H1 (cell line): Measurements from ENCODE around the gene CD151. TPM values are rescaled to one million over a fixed set of nuclear protein-coding genes. Genes with fewer than 3 reads are reported as not detected.
A peak's percentile ranks its signal among the peaks of the same experiment; 100 is the strongest.

Experiments
- CTCF ChIA-PET: fragments of 300-600 bp; sonication (Branson Sonifier 250); formaldehyde crosslinking; loops from one replicate; lab custom pipeline; 2021; ENCODE audit not compliant: partially characterized antibody; lab: Charles Lee
- POLR2A ChIA-PET: fragments of 300-600 bp; sonication (Branson Sonifier 250); formaldehyde crosslinking; loops from one replicate; lab custom pipeline; 2021; ENCODE audit warnings: inconsistent platforms; ENCODE audit not compliant: partially characterized antibody; lab: Charles Lee
- DNase-seq, 2 experiments: peaks; one replicate each; pipeline versions ENCODE4 v3.0.0 to v3.0.0-alpha.2; 2010 to 2022; ENCODE audit warnings: low spot score in 2 of 2, low read depth in 1 of 2, mixed read lengths in 1 of 2
- FAIRE-seq: peaks from 2 replicates; lab custom pipeline; 2011; peaks lifted over from hg19 to GRCh38; lab: Jason Lieb, UNC
- H2AFZ ChIP-seq: 2 replicates; pipeline ENCODE4 v1.8.1; 2012; ENCODE audit warnings: low read length, inconsistent platforms
- H2AK5ac ChIP-seq: 2 replicates; pipeline ENCODE4 v1.6.1; 2013; ENCODE audit warnings: low read depth, low read length
- H2BK120ac ChIP-seq: replicated peaks from 2 replicates; pipeline ENCODE3; 2013; ENCODE audit warnings: low read depth, low read length, inconsistent platforms
- H2BK12ac ChIP-seq: 2 replicates; pipeline ENCODE4 v1.6.1; 2013; ENCODE audit warnings: low read depth, low read length
- H2BK15ac ChIP-seq: 2 replicates; pipeline ENCODE4 v1.6.1; 2013; ENCODE audit warnings: low read length
- H2BK20ac ChIP-seq: 2 replicates; pipeline ENCODE4 v1.6.1; 2013; ENCODE audit warnings: low read length
- H2BK5ac ChIP-seq: 2 replicates; pipeline ENCODE4 v1.6.1; 2013; ENCODE audit warnings: low read depth, low read length
- H3K14ac ChIP-seq: 2 replicates; pipeline ENCODE4 v1.6.1; 2013; ENCODE audit warnings: inconsistent platforms; ENCODE audit not compliant: insufficient read length
- H3K18ac ChIP-seq: 2 replicates; pipeline ENCODE4 v1.6.1; 2013; ENCODE audit warnings: low read length; ENCODE audit errors: extremely low read depth
- H3K23ac ChIP-seq: 2 replicates; pipeline ENCODE4 v1.6.1; 2013; ENCODE audit warnings: inconsistent platforms; ENCODE audit not compliant: insufficient read length
- H3K23me2 ChIP-seq: 2 replicates; pipeline ENCODE4 v1.6.1; 2013; ENCODE audit warnings: low read depth, low read length
- H3K27ac ChIP-seq: 2 replicates; pipeline ENCODE4 v1.6.1; 2011; ENCODE audit warnings: low read depth, low read length, inconsistent platforms
- H3K27me3 ChIP-seq, 4 experiments: replicated peaks in 1 of 4; 1 replicate in 1 of 4; 2 replicates in 3 of 4; pipeline versions ENCODE4 v1.6.1 to v1.8.1; 2011 to 2013; ENCODE audit warnings: low read length in 3 of 4, mild to moderate bottlenecking in 3 of 4, inconsistent platforms in 2 of 4, mixed read lengths in 2 of 4, moderate library complexity in 1 of 4; ENCODE audit not compliant: control insufficient read depth in 3 of 4, insufficient read depth in 3 of 4; ENCODE audit errors: extremely low read depth in 1 of 4
- H3K36me3 ChIP-seq, 4 experiments: 2 replicates each; pipeline versions ENCODE4 v1.6.1 to v1.8.1; 2011 to 2013; ENCODE audit warnings: mild to moderate bottlenecking in 4 of 4, low read length in 3 of 4, moderate library complexity in 2 of 4, control low read depth in 1 of 4, inconsistent platforms in 1 of 4; ENCODE audit not compliant: insufficient read depth in 4 of 4, control insufficient read depth in 2 of 4
- H3K4ac ChIP-seq: replicated peaks from 2 replicates; pipeline ENCODE3; 2013; ENCODE audit warnings: low read length, low read depth, mixed read lengths, inconsistent platforms; ENCODE audit not compliant: insufficient read length
- H3K4me1 ChIP-seq, 4 experiments: replicated peaks in 1 of 4; 1 replicate in 1 of 4; 2 replicates in 3 of 4; pipeline versions ENCODE4 v1.6.1 to v1.8.1; 2011 to 2013; ENCODE audit warnings: low read length in 3 of 4, inconsistent platforms in 2 of 4, mixed read lengths in 1 of 4; ENCODE audit not compliant: insufficient read depth in 4 of 4, control insufficient read depth in 3 of 4
- H3K4me2 ChIP-seq, 2 experiments: 2 replicates each; pipeline versions ENCODE4 v1.6.1 to v1.8.1; 2011 to 2013; ENCODE audit warnings: low read depth in 2 of 2, low read length in 2 of 2, control low read depth in 1 of 2, inconsistent platforms in 1 of 2, mild to moderate bottlenecking in 1 of 2; ENCODE audit not compliant: insufficient read depth in 1 of 2
- H3K4me3 ChIP-seq, 4 experiments: fragments of 200-600, 300-600 bp in 1 of 4; sonication (generic), shearing (Covaris generic), sonication (Bioruptor Twin) in 1 of 4; 2 replicates each; pipeline versions ENCODE4 v1.5.1 to v1.8.1; 2011 to 2016; ENCODE audit warnings: low read length in 4 of 4, low read depth in 3 of 4, control low read depth in 2 of 4, inconsistent platforms in 2 of 4, mild to moderate bottlenecking in 2 of 4, mixed read lengths in 1 of 4, moderate library complexity in 1 of 4; ENCODE audit not compliant: insufficient read depth in 2 of 4; ENCODE audit errors: extremely low read depth in 1 of 4
- H3K56ac ChIP-seq: replicated peaks from 2 replicates; pipeline ENCODE3; 2013; ENCODE audit warnings: low read depth, mild to moderate bottlenecking, mixed read lengths, low read length, inconsistent platforms; ENCODE audit not compliant: insufficient read length
- H3K79me1 ChIP-seq: 2 replicates; pipeline ENCODE4 v1.6.1; 2013; ENCODE audit warnings: low read depth, low read length, control low read depth
- H3K79me2 ChIP-seq, 2 experiments: 2 replicates each; pipeline versions ENCODE4 v1.6.1 to v1.8.1; 2012 to 2013; ENCODE audit warnings: low read length in 2 of 2, mild to moderate bottlenecking in 2 of 2, inconsistent platforms in 1 of 2; ENCODE audit not compliant: insufficient read depth in 2 of 2, control insufficient read depth in 1 of 2
- H3K9ac ChIP-seq, 4 experiments: replicated peaks in 1 of 4; 1 replicate in 1 of 4; 2 replicates in 3 of 4; pipeline versions ENCODE4 v1.6.1 to v1.8.1; 2011 to 2013; ENCODE audit warnings: low read depth in 3 of 4, low read length in 3 of 4, control low read depth in 2 of 4, mild to moderate bottlenecking in 2 of 4, moderate library complexity in 2 of 4, inconsistent platforms in 1 of 4; ENCODE audit errors: extremely low read depth in 1 of 4
- H3K9me3 ChIP-seq, 2 experiments: 2 replicates each; pipeline versions ENCODE4 v1.6.1 to v1.8.1; 2012 to 2013; ENCODE audit warnings: mild to moderate bottlenecking in 2 of 2, moderate library complexity in 2 of 2, control low read depth in 1 of 2, inconsistent platforms in 1 of 2, low read depth in 1 of 2, low read length in 1 of 2, mixed read lengths in 1 of 2; ENCODE audit not compliant: insufficient read depth in 2 of 2
- H4K20me1 ChIP-seq, 2 experiments: replicated peaks in 1 of 2; 2 replicates each; pipeline versions ENCODE3 to v1.8.1; 2011 to 2013; ENCODE audit warnings: inconsistent platforms in 2 of 2, low read length in 2 of 2, mild to moderate bottlenecking in 1 of 2; ENCODE audit not compliant: insufficient read depth in 2 of 2, control insufficient read depth in 1 of 2
- H4K5ac ChIP-seq: 2 replicates; pipeline ENCODE4 v1.6.1; 2013; ENCODE audit warnings: low read length, low read depth, mixed read lengths, inconsistent platforms; ENCODE audit not compliant: insufficient read length
- H4K8ac ChIP-seq: 2 replicates; pipeline ENCODE4 v1.8.0; 2013; ENCODE audit warnings: mild to moderate bottlenecking, moderate library complexity, low read length, inconsistent platforms; ENCODE audit not compliant: insufficient read depth; ENCODE audit errors: extremely low read depth
- H4K91ac ChIP-seq: replicated peaks from 2 replicates; pipeline ENCODE3; 2013; ENCODE audit warnings: low read length, mixed read lengths, inconsistent platforms; ENCODE audit not compliant: insufficient read length
- CEBPB ChIP-seq: IDR thresholded peaks from 2 replicates; pipeline ENCODE4 v1.6.1; 2012; ENCODE audit warnings: low read depth, low read length
- POLR2A ChIP-seq, 2 experiments: IDR thresholded peaks; 1 replicate in 1 of 2; 2 replicates in 1 of 2; pipeline ENCODE4 v1.6.1; 2011; ENCODE audit warnings: low read depth in 2 of 2, low read length in 2 of 2, mild to moderate bottlenecking in 2 of 2; ENCODE audit errors: control extremely low read depth in 1 of 2
- WGBS, 2 experiments: shearing (Covaris generic) in 1 of 2; methylation state at CpG; one replicate each; pipeline versions ENCODE4 v1.1.6 to v1.1.7; 2013 to 2015; ENCODE audit warnings: low lambda C conversion rate in 2 of 2, mixed read lengths in 2 of 2, inconsistent platforms in 1 of 2, low coverage in 1 of 2, missing lambda C conversion rate in 1 of 2; ENCODE audit not compliant: insufficient replicate concordance in 2 of 2, insufficient coverage in 1 of 2, insufficient read length in 1 of 2; ENCODE audit errors: extremely low coverage in 1 of 2, missing lambda C conversion rate in 1 of 2; 5-methylcytosine and 5-hydroxymethylcytosine counted together
- polyA plus RNA-seq, 7 experiments: library from polyadenylated mRNA; depleted of rRNA in 3 of 7; stranded (reverse) in 5 of 7; unstranded in 2 of 7; fragments of >200 nt in 5 of 7; fragments of 200-250 nt in 2 of 7; gene quantifications; 1 replicate in 5 of 7; 2 replicates in 1 of 7; 4 replicates in 1 of 7; pipeline versions ENCODE4 v1.2.1 to v1.2.3, GENCODE V29; 2011 to 2013; ENCODE audit warnings: missing spikeins in 2 of 7, mixed read lengths in 2 of 7
- total RNA-seq: library from RNA; stranded (reverse); fragmentation: NEBNext Ultra II Directional; extraction: Animal tissue kit (Norgen Biotek cat#: 25700); gene quantifications from 2 replicates; pipeline ENCODE4 v1.2.1, GENCODE V29; 2021

The CD151 gene
- total and polyA plus RNA-seq, 2 of the 8 experiments (the other 6 are each of a cell fraction or from before 2014, with no cell fraction given): 101 to 212 TPM

DNA sequence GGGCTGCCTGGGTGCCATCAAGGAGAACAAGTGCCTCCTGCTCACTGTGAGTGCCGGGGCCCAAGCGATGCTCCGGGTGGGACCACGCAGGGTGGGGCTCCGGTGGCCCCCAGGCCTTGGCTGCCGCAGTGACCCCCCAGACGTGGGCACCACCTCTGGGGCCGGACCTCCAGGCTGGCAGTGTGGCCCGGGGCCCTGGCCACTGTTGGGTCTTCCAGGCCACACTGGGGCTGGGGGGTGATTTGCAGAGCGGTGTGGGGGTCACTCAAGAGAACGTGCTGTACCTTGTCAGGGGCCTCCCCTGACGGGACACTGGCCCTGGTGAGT lies 29.9 kb downstream of the CD151 start:
- FAIRE-seq: no peak
- no peak overlapping the region; the same call in 1 of the 2 replicates for H2BK5ac ChIP-seq
- H4K5ac ChIP-seq: peak overlapping the region; percentile 15
- H2AK5ac ChIP-seq: no peak overlapping the region
- TF ChIP-seq CEBPB: no peak
- peak in 1 of 2 experiments; percentile 9; a peak in 1 of 3 replicates for TF ChIP-seq POLR2A (IDR thresholded peaks at IDR 0.05; ENCODE audit: control extremely low read depth in 1 of 2, low read depth in 2 of 2, low read length in 2 of 2)
- no peak for DNase-seq
- peak overlapping the region in 1 of 4 experiments; percentile 22; a peak in 1 of 8 replicates for H3K4me3 ChIP-seq
- H3K4me2 ChIP-seq: peak overlapping the region; percentile 24 to 36; a peak in 1 of 4 replicates
- no peak overlapping the region for H2AFZ ChIP-seq
- peaks cover 3% of the 10 kb centered on the region for H3K79me1 ChIP-seq
- no peaks in the 10 kb centered on the region for H3K79me2 ChIP-seq
- H3K56ac ChIP-seq: no peak overlapping the region
- WGBS, 2 experiments: 84% methylated on average over 10 of the region's 12 CpGs; no CpG with 5 or more reads in 1 of the 2 experiments
- H3K9me3 ChIP-seq: no peaks in the 10 kb centered on the region
- no peak overlapping the region; the same call in 1 of the 2 replicates for H4K8ac ChIP-seq
- H3K23me2 ChIP-seq: no peaks in the 10 kb centered on the region
- H2BK12ac ChIP-seq: no peak overlapping the region
- H3K9ac ChIP-seq: no peak overlapping the region; a peak in 1 of 7 replicates
- H3K4ac ChIP-seq: peak overlapping the region; percentile 29
- no peak overlapping the region for H3K14ac ChIP-seq
- H4K91ac ChIP-seq: peak overlapping the region; percentile 69
- no peak overlapping the region for H2BK20ac ChIP-seq
- H4K20me1 ChIP-seq: peaks cover 9 to 46% of the 10 kb centered on the region in 2 experiments
- H3K18ac ChIP-seq: no peak overlapping the region; the same call in 1 of the 2 replicates
- H3K27me3 ChIP-seq: peaks cover 0 to 2% (median 0%) of the 10 kb centered on the region in 4 experiments; a peak in 1 of 7 replicates
- ChIA-PET POLR2A (interaction anchor here (1.2 to 13.8 kb wide), 6 partner anchors 10 to 49 kb away, joined by 4 to 234 read pairs (median 7); partner anchors contain the start of genes CD151, POLR2L and TSPAN4), CTCF (interaction anchor here (1.6 to 10.5 kb wide), 4 partner anchors 11 to 192 kb away, joined by 4 to 74 read pairs (median 11); partner anchors contain the start of gene TSPAN4)
- peaks cover 0 to 31% (median 23%) of the 10 kb centered on the region in 4 experiments; a peak in 6 of 7 replicates for H3K4me1 ChIP-seq
- no peak overlapping the region for H3K27ac ChIP-seq
- no peak overlapping the region for H2BK15ac ChIP-seq
- H2BK120ac ChIP-seq: no peak overlapping the region
- H3K36me3 ChIP-seq: peaks cover 0 to 4% (median 0%) of the 10 kb centered on the region in 4 experiments; a peak in 3 of 8 replicates
- H3K23ac ChIP-seq: no peak overlapping the region
